ENCODE results near the gene NBAS. TPM values are rescaled to one million over a fixed set of nuclear protein-coding genes. Genes with fewer than 3 reads are reported as not detected.

NBAS gene
- total and polyA plus RNA-seq, 2 of the 4 experiments (the other 2 are of a cell fraction), result 22.3 to 105 TPM

- H2AFZ ChIP-seq (replicated peaks; ENCODE audit: low read length, poor library complexity), result no peak overlapping the region
- no peak overlapping the region for H3K56ac ChIP-seq (ENCODE audit: extremely low read depth, insufficient read depth, low read length)
- ChIA-PET CTCF (no interaction called here), POLR2A (ENCODE audit: unreplicated experiment) (no interaction called here)
- no peak overlapping the region for H2BK120ac ChIP-seq (ENCODE audit: low read depth, low read length)
- dilution Hi-C loops (cut with HindIII; ENCODE audit: low sequenced_read_pairs, unreplicated experiment) (no loop called here), intact Hi-C loops (cut with micrococcal nuclease) (no loop called here), in situ Hi-C loops (cut with MboI; ENCODE audit: low sequenced_read_pairs) (no loop called here)
- no TSS peak for BruUV-seq (replicated peaks)
- H2AK9ac ChIP-seq (replicated peaks; ENCODE audit: low read depth, low read length, poor library complexity), result no peak overlapping the region
- no peak overlapping the region for H4K91ac ChIP-seq (ENCODE audit: insufficient read depth, low read depth, low read length)
- no CpG with 5 or more reads among the region's 7 CpGs for WGBS, 2 experiments (ENCODE audit: extremely low coverage in 2 of 2, insufficient read length in 1 of 2)
- DNase-seq (no peak), ATAC-seq (ENCODE audit: low read depth) (no peak)
- H3K27me3 ChIP-seq (ENCODE audit: control insufficient read depth, insufficient read depth, low read length), result no peaks in the 10 kb centered on the region
- no peaks in the 10 kb centered on the region for H4K20me1 ChIP-seq (ENCODE audit: insufficient read depth, low read length)
- no peak overlapping the region for H4K8ac ChIP-seq (ENCODE audit: low read depth in 2 of 2, low read length in 2 of 2)
- H3K4me3 ChIP-seq (ENCODE audit: insufficient read depth, low read depth, low read length), result no peak overlapping the region
- no peak overlapping the region for H4K5ac ChIP-seq (ENCODE audit: low read depth, low read length)
- H2BK15ac ChIP-seq (ENCODE audit: low read depth, low read length), result no peak overlapping the region
- H3K23ac ChIP-seq (ENCODE audit: low read depth, low read length), result no peak overlapping the region
- no peak overlapping the region for H3K18ac ChIP-seq (ENCODE audit: low read depth, low read length)
- H3K14ac ChIP-seq (replicated peaks; ENCODE audit: low read depth, low read length), result no peak overlapping the region
- no peak overlapping the region for H3K4me2 ChIP-seq (ENCODE audit: low read depth, low read length)
- no peak overlapping the region for H2BK20ac ChIP-seq (ENCODE audit: low read depth, low read length)
- TF ChIP-seq CHD1 (IDR thresholded peaks at IDR 0.05; ENCODE audit: low read depth, low read length) (no peak), RAD21 (IDR thresholded peaks at IDR 0.05; ENCODE audit: low read length) (no peak), BHLHE40 (IDR thresholded peaks at IDR 0.05; ENCODE audit: low read depth, low read length) (no peak)
- no peak overlapping the region for H3K9ac ChIP-seq (ENCODE audit: low read depth, low read length)
- H3K79me1 ChIP-seq (ENCODE audit: low read depth in 1 of 2, low read length in 2 of 2), result no peaks in the 10 kb centered on the region
- H3K4me1 ChIP-seq (ENCODE audit: control insufficient read depth, insufficient read depth, low read length), result no peaks in the 10 kb centered on the region
- H3K27ac ChIP-seq (ENCODE audit: insufficient read depth, low read length), result no peak overlapping the region
- no peaks in the 10 kb centered on the region for H3K9me3 ChIP-seq (ENCODE audit: control insufficient read depth, insufficient read depth, low read length)
- no peak overlapping the region for H3K4ac ChIP-seq (ENCODE audit: low read depth, low read length)
- no peak overlapping the region for H2AK5ac ChIP-seq (ENCODE audit: low read depth, low read length)
- H2BK5ac ChIP-seq (ENCODE audit: low read depth, low read length, poor library complexity, severe bottlenecking), result no peak overlapping the region
- no peaks in the 10 kb centered on the region for H3K9me1 ChIP-seq (ENCODE audit: insufficient read depth, low read length)
- H3K36me3 ChIP-seq (ENCODE audit: control insufficient read depth, insufficient read depth, low read length), result peaks cover 36% of the 10 kb centered on the region
These were observed 46.7 kb upstream of the NBAS start for GRCh38 chr2:15607709-15608391.

All from IMR-90 (cell line).